ENCODE measurements around the gene BTBD3.
A peak's percentile ranks its signal among the peaks of the same experiment; 100 is the strongest.

Gene BTBD3

GRCh38 chr20:11918391-11918845 is 725 bp downstream of the BTBD3 start:
- DNase-seq: peak; percentile 10 to 13

- peak; percentile 94 to 98 for DNase-seq
Observed at GRCh38 chr20:11918981-11919380, 1.3 kb downstream of the BTBD3 start.

- DNase-seq: peak in 1 of 2 experiments; percentile 21
Observed at GRCh38 chr20:11919581-11919980, 1.9 kb downstream of the BTBD3 start.

- no peak for DNase-seq
Observed at GRCh38 chr20:11920083-11920482, 2.4 kb downstream of the BTBD3 start.

GRCh38 chr20:11921321-11921720 is 3.6 kb downstream of the BTBD3 start:
- DNase-seq: peak; percentile 20 to 46

GRCh38 chr20:11922561-11922960 is 4.9 kb downstream of the BTBD3 start:
- DNase-seq: no peak

- no peak for DNase-seq
Observed at GRCh38 chr20:11924923-11925322, 7.2 kb downstream of the BTBD3 start.

- DNase-seq: no peak
Observed at GRCh38 chr20:11926292-11926998, 8.8 kb downstream of the BTBD3 start.

- no peak for DNase-seq
Observed at GRCh38 chr20:11929947-11930346, 12.3 kb downstream of the BTBD3 start.

- peak in 1 of 2 experiments; percentile 73 for DNase-seq
Observed at GRCh38 chr20:11935212-11936154, 17.8 kb downstream of the BTBD3 start.

GRCh38 chr20:11936157-11936556 is 18.5 kb downstream of the BTBD3 start:
- DNase-seq: peak; percentile 98 to 99

GRCh38 chr20:11937230-11937629 is 19.5 kb downstream of the BTBD3 start:
- no peak for DNase-seq

GRCh38 chr20:11941593-11942246 is 24.0 kb downstream of the BTBD3 start:
- no peak for DNase-seq

GRCh38 chr20:11943778-11944177 is 26.1 kb downstream of the BTBD3 start:
- no peak for DNase-seq

- DNase-seq: no peak
Observed at GRCh38 chr20:11948806-11949205, 31.1 kb downstream of the BTBD3 start.

GRCh38 chr20:11949711-11950110 is 32.0 kb downstream of the BTBD3 start:
- no peak for DNase-seq

- no peak for DNase-seq
Observed at GRCh38 chr20:11951696-11952095, 34.0 kb downstream of the BTBD3 start.

GRCh38 chr20:11952639-11953038 is 34.9 kb downstream of the BTBD3 start:
- DNase-seq: no peak

GRCh38 chr20:11957911-11958310 is 40.2 kb downstream of the BTBD3 start:
- no peak for DNase-seq

- DNase-seq: no peak
Observed at GRCh38 chr20:11958855-11959254, 41.2 kb downstream of the BTBD3 start.

- DNase-seq: no peak
Observed at GRCh38 chr20:11965602-11966001, 47.9 kb downstream of the BTBD3 start.

- DNase-seq: no peak
Observed at GRCh38 chr20:11966186-11966585, 48.5 kb downstream of the BTBD3 start.

GRCh38 chr20:11970243-11970836 is 52.6 kb downstream of the BTBD3 start:
- DNase-seq: no peak
